Measurements from ENCODE around the gene SIGLEC8.

GRCh38 chr19:51466723-51467122 is 8.5 kb upstream of the SIGLEC8 start:
- no peak for TF ChIP-seq CTCF (IDR thresholded peaks at IDR 0.05)
- no peak for TF ChIP-seq POLR2A (IDR thresholded peaks at IDR 0.05)
